ENCODE measurements around the gene BARX2. TPM values are rescaled to one million over a fixed set of nuclear protein-coding genes. Genes with fewer than 3 reads are reported as not detected.

BARX2 gene
- total and polyA plus RNA-seq, 2 of the 4 experiments (the other 2 are of a cell fraction) = not detected

DNA sequence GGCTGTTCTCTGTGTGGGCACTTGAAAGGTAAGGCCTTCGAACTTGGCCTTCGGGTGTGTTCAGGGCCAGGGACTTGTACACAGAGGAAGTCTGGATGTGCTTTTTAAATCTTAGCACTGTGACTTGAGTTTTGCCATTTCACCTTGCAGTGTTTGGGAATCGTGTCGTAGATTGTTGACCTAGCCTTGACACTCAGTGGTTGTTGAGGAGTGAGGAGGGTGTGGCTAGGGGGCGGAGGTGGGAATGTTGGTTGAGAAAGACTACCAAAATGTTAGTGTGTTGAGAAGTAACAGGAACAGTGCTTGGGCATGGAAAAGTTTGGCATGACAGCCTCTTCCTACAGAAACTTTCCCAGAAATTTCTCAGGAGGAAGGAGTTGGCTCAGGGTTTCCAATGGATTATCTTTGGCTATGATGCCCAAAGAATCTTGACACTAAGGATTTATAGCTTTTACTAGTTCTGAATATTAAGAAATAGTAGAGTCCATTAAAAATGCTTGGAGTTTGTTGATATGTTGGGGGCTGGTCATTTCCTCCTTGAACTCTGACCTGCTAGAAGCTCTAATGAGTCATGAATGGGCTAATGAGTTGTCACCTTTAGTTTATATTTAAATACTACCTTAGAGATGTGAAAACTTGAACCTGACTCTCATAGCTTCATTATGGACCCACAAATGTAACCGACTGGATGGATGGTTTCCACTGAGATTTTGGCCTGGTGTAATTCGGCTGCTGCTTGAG, 40.6 kb downstream of the BARX2 start:
- Histone ChIP-seq H3K27ac (ENCODE audit: insufficient read depth, low read length) (no peak overlapping the region), H4K91ac (ENCODE audit: insufficient read depth, low read depth, low read length) (no peak overlapping the region), H2AK5ac (ENCODE audit: low read depth, low read length) (no peak overlapping the region), H2AK9ac (replicated peaks; ENCODE audit: low read depth, low read length, poor library complexity) (no peak overlapping the region), H3K4ac (ENCODE audit: low read depth, low read length) (no peak overlapping the region), H2BK15ac (ENCODE audit: low read depth, low read length) (no peak overlapping the region), H3K18ac (ENCODE audit: low read depth, low read length) (no peak overlapping the region), H2BK20ac (ENCODE audit: low read depth, low read length) (no peak overlapping the region), H2BK5ac (ENCODE audit: low read depth, low read length, poor library complexity, severe bottlenecking) (no peak overlapping the region), H2BK120ac (ENCODE audit: low read depth, low read length) (no peak overlapping the region), H3K4me1 (ENCODE audit: control insufficient read depth, insufficient read depth, low read length) (no peaks in the 10 kb centered on the region), H2AFZ (replicated peaks; ENCODE audit: low read length, poor library complexity) (no peak overlapping the region), H3K27me3 (ENCODE audit: control insufficient read depth, insufficient read depth, low read length) (no peaks in the 10 kb centered on the region), H3K56ac (ENCODE audit: extremely low read depth, insufficient read depth, low read length) (no peak overlapping the region), H3K9me1 (ENCODE audit: insufficient read depth, low read length) (no peaks in the 10 kb centered on the region), H4K8ac (ENCODE audit: low read depth in 2 of 2, low read length in 2 of 2) (no peak overlapping the region), H3K23ac (ENCODE audit: low read depth, low read length) (no peak overlapping the region), H4K5ac (ENCODE audit: low read depth, low read length) (no peak overlapping the region), H3K4me2 (ENCODE audit: low read depth, low read length) (no peak overlapping the region), H3K9me3 (ENCODE audit: control insufficient read depth, insufficient read depth, low read length) (0 out of 2 replicates have a peak, but pooled peaks cover 4% of the 10 kb centered on the region), H4K20me1 (ENCODE audit: insufficient read depth, low read length) (no peaks in the 10 kb centered on the region), H3K36me3 (ENCODE audit: control insufficient read depth, insufficient read depth, low read length) (no peaks in the 10 kb centered on the region), H3K14ac (replicated peaks; ENCODE audit: low read depth, low read length) (no peak overlapping the region), H3K79me1 (ENCODE audit: low read depth in 1 of 2, low read length in 2 of 2) (no peaks in the 10 kb centered on the region), H3K9ac (ENCODE audit: low read depth, low read length) (no peak overlapping the region), H3K4me3 (ENCODE audit: insufficient read depth, low read depth, low read length) (no peak overlapping the region)
- no TSS peak for BruUV-seq (replicated peaks)
- CTCF ChIA-PET = no interaction called here
- intact Hi-C loops (cut with micrococcal nuclease) (no loop called here), dilution Hi-C loops (cut with HindIII; ENCODE audit: low sequenced_read_pairs, unreplicated experiment) (no loop called here), in situ Hi-C loops (cut with MboI; ENCODE audit: low sequenced_read_pairs) (no loop called here)
- TF ChIP-seq NFE2L2 (IDR thresholded peaks at IDR 0.05; ENCODE audit: low read depth, low read length) (no peak), RAD21 (IDR thresholded peaks at IDR 0.05; ENCODE audit: low read length) (no peak), CHD1 (IDR thresholded peaks at IDR 0.05; ENCODE audit: low read depth, low read length) (no peak), RCOR1 (IDR thresholded peaks at IDR 0.05; ENCODE audit: insufficient replicate concordance, low read length) (no peak), SMC3 (IDR thresholded peaks at IDR 0.05; ENCODE audit: low read depth, low read length) (no peak), BHLHE40 (IDR thresholded peaks at IDR 0.05; ENCODE audit: low read depth, low read length) (no peak), MXI1 (IDR thresholded peaks at IDR 0.05; ENCODE audit: borderline replicate concordance, low read depth, low read length) (no peak), POLR2A (IDR thresholded peaks at IDR 0.05; ENCODE audit: low read depth, low read length) (no peak), RFX5 (IDR thresholded peaks at IDR 0.05; ENCODE audit: low read depth, low read length) (no peak)
- TF ChIP-seq, protein P1, sequence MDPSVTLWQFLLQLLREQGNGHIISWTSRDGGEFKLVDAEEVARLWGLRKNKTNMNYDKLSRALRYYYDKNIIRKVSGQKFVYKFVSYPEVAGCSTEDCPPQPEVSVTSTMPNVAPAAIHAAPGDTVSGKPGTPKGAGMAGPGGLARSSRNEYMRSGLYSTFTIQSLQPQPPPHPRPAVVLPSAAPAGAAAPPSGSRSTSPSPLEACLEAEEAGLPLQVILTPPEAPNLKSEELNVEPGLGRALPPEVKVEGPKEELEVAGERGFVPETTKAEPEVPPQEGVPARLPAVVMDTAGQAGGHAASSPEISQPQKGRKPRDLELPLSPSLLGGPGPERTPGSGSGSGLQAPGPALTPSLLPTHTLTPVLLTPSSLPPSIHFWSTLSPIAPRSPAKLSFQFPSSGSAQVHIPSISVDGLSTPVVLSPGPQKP (IDR thresholded peaks at IDR 0.05; ENCODE audit: borderline replicate concordance, low read depth, low read length) = no peak
- TF ChIP-seq, protein P2, sequence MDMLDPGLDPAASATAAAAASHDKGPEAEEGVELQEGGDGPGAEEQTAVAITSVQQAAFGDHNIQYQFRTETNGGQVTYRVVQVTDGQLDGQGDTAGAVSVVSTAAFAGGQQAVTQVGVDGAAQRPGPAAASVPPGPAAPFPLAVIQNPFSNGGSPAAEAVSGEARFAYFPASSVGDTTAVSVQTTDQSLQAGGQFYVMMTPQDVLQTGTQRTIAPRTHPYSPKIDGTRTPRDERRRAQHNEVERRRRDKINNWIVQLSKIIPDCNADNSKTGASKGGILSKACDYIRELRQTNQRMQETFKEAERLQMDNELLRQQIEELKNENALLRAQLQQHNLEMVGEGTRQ (IDR thresholded peaks at IDR 0.05; ENCODE audit: low read depth, low read length) = no peak
- ATAC-seq (ENCODE audit: low read depth) = no peak
- POLR2A ChIA-PET (ENCODE audit: unreplicated experiment) = no interaction called here
- DNase-seq = no peak
- WGBS, 2 experiments (ENCODE audit: extremely low coverage in 2 of 2, insufficient read length in 1 of 2) = 72% methylated on average over 2 of the region's 7 CpGs; no CpG with 5 or more reads in 1 of the 2 experiments

Measured in IMR-90 (cell line).